GF-D8 (cell line): ENCODE data around the gene LTV1.

Experiments used
- DNase-seq: peaks from one replicate; lab custom pipeline; 2025; lab: John Stamatoyannopoulos, UW

The LTV1 gene

GRCh38 chr6:143894655-143895054, 51.5 kb downstream of the LTV1 start:
- no peak for DNase-seq

GRCh38 chr6:143896126-143896860, 53.2 kb downstream of the LTV1 start:
- no peak for DNase-seq

GRCh38 chr6:143900358-143900757, 57.2 kb downstream of the LTV1 start:
- no peak for DNase-seq

- no peak for DNase-seq
Observed at GRCh38 chr6:143901885-143902750, 59.0 kb downstream of the LTV1 start.

- DNase-seq = no peak
Observed at GRCh38 chr6:143902827-143903226, 59.7 kb downstream of the LTV1 start.

- DNase-seq = no peak
Observed at GRCh38 chr6:143911028-143911427, 67.9 kb downstream of the LTV1 start.

- DNase-seq = no peak
Observed at GRCh38 chr6:143912671-143913070, 69.5 kb downstream of the LTV1 start.
